IPS-18c (cell line): ENCODE measurements around the gene DLGAP5.

Experiments used
- H3K4me3 ChIP-seq: 2 replicates; pipeline ENCODE4 v1.7.0; 2013; ENCODE audit warnings: low read depth, mild to moderate bottlenecking, low read length, moderate library complexity; ENCODE audit not compliant: insufficient read depth
- H3K9me3 ChIP-seq: one replicate; pipeline ENCODE4 v1.6.1; 2013; ENCODE audit warnings: mild to moderate bottlenecking, low read length, moderate library complexity; ENCODE audit not compliant: control insufficient read depth, insufficient read depth

DLGAP5 gene

DNA sequence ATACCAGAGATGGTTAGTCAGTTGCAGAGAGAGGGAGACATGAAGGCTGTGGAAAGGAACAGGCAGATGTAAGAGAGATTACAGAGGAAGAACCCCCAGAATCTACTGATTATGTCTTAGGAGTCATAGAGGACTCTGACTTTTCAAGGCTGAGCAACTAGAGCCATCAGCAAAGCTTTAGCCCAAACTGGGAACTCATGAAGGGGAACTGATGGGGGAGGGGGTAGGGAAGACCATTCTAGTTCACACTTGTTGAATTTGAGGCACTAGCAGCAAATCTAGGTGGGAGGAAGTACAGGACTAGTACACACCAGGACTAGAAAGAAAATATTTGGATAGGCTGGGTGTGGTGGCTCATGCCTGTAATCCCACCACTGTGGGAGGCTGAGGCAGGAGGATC, 52.2 kb downstream of the DLGAP5 start:
- no peak overlapping the region for H3K4me3 ChIP-seq

DNA sequence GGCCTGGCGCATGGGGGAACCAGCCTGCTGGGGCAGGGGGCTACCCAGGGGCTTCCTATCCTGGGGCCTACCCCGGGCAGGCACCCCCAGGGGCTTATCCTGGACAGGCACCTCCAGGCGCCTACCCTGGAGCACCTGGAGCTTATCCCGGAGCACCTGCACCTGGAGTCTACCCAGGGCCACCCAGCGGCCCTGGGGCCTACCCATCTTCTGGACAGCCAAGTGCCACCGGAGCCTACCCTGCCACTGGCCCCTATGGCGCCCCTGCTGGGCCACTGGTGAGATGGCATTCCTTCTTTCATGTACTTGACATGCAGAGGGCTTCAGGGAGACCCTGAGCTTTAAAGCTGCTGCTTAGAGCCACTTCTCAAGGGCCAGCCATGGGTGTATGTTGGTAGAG, 53.3 kb downstream of the DLGAP5 start:
- H3K4me3 ChIP-seq, result no peak overlapping the region
- no peaks in the 10 kb centered on the region for H3K9me3 ChIP-seq

More for the DNA sequence above, 52.2 kb downstream of the DLGAP5 start:
- no peaks in the 10 kb centered on the region for H3K9me3 ChIP-seq

DNA sequence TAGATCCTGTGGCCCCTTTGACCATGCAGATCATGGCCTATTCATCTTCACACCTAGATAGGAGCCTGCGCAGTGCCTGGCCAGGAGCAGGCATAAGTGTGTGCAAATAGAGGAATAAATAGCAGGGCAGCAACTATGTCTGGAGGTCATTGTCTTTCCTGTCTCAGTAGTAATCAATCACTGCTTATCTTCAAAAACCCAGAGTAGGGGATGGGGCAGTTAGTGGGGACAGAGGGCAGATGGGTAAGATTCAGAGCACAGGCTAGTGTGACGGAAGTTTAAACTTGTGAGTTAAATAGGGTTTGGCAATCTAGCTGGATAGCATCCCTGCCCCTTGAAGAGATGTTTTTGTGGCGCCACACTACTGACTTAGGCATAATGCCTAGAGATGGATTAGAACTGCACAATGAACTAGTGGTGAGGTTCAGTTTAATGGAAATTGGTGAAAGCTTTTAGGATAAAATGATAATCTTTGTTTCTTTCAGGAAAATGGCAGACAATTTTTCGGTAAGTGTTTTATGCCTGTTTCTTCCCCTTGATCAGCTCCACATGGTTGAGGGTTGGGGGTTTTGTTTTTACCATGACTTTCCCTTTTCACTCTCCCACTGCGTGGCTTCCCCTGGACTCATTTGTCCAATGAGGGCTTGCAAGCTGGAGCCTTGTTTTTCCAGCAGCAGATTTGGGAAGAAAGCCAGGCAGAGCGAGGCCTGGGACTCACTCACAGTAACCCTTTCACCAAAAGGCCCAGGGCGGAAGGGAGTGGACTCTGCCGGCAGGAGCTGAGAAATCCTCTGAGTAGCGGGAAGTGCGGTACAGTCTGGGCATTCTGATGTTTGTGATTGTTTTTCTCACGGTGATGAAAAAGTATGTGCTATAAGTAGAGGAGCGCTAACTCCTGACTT, 54.2 kb downstream of the DLGAP5 start:
- no peak overlapping the region for H3K4me3 ChIP-seq

DNA sequence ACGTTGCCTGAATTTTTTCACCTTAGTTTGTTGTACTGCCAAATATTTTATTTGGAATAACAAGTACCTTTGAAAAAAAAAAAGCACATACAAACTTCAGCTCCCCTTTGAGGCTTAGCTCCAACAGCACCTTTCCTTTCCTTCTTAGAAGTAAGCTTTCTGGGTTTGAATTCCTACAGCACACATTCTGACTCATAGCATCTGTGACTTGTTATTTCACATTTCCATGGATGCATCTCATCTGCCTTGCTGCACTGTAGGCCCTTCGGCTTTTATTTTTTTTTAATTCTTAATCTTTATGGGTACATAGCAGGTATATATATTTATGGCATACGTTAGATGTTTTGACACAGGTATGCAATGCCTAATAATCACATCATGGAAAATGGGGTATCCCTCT, 55.1 kb downstream of the DLGAP5 start:
- Histone ChIP-seq H3K9me3 (no peaks in the 10 kb centered on the region), H3K4me3 (no peak overlapping the region)

More for the DNA sequence above, 54.2 kb downstream of the DLGAP5 start:
- no peaks in the 10 kb centered on the region for H3K9me3 ChIP-seq

DNA sequence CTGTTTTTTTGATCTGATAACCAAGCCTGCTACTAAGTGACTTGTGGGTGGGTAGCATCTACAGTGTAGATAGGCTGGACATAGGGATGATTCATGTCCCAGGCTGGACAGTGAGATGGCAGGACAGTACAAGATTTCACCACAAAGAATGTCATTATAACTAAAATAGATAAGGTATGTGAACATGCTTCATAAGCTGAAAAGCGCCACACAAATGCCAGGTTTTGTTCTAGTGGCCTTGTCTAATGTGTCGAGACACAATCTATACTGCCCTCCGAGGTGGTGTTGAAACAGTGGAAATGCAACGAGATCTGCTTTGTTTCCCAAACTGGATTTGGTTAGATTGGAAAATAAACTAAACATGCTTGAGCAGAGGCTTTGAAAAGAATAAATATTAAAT, 58.0 kb downstream of the DLGAP5 start:
- H3K4me3 ChIP-seq, result no peak overlapping the region
- peaks cover 2% of the 10 kb centered on the region for H3K9me3 ChIP-seq

DNA sequence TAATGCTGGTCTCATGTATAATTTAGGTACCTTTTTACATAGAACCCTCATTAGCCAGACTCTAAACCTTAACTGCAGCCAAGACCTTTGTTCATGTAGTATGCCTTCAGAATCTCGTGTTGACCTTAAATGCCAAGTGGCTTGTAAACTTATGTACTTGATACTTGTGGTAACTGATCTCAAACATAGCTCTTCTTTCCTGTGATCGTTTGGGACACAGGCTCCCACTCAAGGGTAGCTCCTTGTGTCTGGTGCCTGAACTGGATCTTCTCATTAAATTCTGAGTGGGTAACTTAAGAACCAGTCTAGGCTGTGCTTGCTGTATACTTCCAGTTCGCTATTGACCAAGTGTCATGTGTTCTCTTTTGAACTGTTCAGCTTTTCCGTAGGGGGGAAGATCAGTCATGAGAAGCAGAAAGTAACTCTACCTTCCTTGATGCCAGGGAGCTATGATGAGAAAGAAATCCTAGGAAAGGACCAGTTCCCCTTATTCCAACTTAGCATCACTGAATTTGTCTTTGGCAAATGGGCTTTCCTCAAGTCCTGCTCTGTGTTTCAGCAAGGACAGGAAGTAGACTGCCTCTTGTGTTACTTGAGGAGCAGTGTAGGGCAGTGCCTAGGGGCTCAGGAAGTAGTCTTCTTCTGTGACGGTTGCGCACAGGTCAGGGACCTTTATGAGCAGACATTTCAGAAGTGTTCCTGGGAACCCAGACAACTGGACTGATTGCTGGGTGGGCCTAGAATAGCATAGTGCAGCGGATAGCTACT, 59.8 kb downstream of the DLGAP5 start:
- Histone ChIP-seq H3K9me3 (peaks cover 2% of the 10 kb centered on the region), H3K4me3 (no peak overlapping the region)

DNA sequence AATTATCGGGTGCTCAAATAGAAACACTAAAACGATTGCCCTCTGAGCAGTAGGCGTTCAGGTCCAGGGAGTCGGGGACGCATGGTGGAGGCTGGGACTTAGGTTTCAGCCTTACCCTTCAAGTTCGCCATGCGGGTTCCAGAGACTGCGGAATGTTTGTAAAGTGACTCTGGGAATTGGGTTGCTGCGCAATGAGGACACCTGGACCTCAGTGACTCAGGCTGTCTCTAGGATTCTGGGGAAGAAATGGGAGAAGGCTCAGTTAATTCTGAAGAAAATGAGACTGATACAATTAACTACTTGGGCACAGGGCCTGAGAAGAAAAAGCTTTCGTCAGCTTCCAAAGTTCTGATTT, 61.2 kb downstream of the DLGAP5 start:
- peaks cover 2% of the 10 kb centered on the region for H3K9me3 ChIP-seq
- H3K4me3 ChIP-seq, result peak overlapping the region; percentile 64; the same call in 1 of the 2 replicates

DNA sequence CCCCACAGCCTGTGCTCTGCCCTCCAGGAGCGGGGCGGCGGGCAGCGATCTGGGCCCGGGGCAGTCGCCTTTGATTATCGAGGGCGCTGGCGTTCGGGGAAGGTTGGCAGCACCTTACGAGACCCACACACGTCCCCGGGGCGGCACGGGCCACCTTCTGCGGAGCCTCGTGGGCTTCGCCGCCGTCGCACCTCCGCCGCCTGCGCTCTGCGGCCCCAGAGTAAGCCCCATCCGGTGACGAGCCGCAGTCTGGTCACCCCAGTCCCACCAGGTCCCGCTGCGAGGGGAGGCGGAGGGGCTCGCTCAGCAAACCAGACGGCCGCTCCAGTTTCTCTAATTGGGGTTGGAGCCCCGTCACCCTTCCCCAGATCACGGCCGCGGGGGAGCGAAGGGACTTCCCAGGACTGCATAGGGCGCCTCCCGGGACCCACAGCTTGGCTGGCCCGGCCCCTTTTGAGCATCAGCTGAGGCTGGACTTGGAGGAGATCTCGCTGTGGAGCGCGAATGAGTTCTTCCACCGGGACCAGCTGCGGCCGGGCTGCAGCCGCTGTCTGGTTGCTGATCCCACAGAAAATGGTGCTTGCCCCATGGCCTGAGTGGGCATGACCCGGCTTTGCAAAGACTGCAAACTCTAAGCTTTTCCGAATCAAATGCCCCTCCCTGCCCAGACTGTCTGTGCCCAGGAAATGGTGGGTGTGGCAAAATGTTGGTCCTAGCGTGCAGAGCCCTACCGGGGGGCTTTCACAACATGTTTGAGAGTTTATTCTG, 61.8 kb downstream of the DLGAP5 start:
- peaks cover 2% of the 10 kb centered on the region for H3K9me3 ChIP-seq
- H3K4me3 ChIP-seq, result peak overlapping the region; percentile 64

DNA sequence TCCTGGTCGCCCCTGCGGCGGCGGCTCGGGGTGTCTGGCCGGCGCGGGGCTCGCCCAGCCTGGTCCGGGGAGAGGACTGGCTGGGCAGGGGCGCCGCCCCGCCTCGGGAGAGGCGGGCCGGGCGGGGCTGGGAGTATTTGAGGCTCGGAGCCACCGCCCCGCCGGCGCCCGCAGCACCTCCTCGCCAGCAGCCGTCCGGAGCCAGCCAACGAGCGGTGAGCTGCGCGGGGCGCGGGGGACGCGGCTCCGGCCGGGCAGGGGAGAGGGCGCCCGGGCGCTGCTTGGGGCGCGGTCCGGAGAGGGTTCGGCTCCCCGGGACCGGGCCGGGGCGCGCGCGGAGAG, 62.3 kb downstream of the DLGAP5 start, which contains the start of gene LGALS3:
Gene LGALS3, plus strand, starts transcription at position 167 of the 342 bp plus-strand sequence. CDS start 8,122 bp downstream, outside the sequence.
- Histone ChIP-seq H3K9me3 (peaks cover 2% of the 10 kb centered on the region), H3K4me3 (peak within 1 kb of the TSS; percentile 64)

DNA sequence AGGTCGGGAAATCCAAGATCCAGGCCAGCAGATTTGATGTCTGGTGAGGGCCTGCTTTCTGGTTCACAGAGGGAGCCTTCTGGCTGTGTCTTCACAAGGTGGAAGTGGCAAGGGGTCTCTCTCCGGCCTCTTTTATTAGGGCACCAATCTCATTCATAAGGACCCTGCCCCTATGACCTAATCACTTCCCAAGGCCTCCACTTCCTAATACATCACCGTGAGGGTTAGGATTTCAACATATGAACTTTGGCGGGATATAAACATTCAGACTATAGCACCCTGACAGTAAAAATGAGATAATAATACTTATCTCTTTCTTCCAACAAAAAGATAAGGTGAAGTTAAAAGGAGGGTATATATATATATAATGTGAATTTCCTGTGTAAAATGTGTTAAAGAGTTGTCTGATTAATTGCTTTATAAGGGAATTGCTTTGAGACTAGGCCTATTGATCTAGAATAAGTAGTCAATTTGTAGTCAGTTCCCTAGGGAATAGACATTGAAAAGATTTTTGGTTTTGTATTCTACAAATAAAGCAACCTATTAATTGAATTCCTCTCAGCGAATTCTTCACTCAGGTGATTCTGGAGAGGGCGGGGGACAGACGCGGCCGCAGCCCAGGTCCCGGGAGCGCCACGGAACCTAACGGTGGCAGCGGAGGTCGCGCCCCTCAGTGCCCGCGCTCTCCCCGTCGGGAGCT, 62.8 kb downstream of the DLGAP5 start:
- Histone ChIP-seq H3K4me3 (peak overlapping the region; percentile 64; the same call in 1 of the 2 replicates), H3K9me3 (peaks cover 2% of the 10 kb centered on the region)

DNA sequence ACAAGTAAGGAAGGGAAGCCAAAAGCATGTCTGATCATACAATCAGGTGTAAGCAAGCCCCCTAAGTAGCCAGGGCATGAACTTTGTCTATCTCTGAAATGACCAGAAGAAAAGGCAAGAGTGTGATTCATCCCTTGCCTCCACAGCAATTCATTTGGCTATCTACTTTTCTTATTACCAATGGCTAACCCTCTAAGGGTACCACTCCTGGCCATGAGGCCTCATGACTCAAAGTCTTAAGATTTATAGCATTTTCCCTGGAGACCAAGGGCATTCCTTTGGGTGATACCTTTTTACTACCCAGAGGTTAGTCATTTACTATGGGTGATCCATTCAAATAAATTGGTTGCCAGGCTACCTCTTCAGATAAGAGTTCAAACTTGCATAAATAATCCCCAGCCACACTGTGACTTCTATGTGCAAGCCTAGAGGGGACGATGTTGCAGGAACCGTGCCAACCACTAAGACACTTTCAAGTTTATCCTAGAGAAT, 63.9 kb downstream of the DLGAP5 start:
- no peak overlapping the region for H3K4me3 ChIP-seq
- peaks cover 2% of the 10 kb centered on the region for H3K9me3 ChIP-seq

DNA sequence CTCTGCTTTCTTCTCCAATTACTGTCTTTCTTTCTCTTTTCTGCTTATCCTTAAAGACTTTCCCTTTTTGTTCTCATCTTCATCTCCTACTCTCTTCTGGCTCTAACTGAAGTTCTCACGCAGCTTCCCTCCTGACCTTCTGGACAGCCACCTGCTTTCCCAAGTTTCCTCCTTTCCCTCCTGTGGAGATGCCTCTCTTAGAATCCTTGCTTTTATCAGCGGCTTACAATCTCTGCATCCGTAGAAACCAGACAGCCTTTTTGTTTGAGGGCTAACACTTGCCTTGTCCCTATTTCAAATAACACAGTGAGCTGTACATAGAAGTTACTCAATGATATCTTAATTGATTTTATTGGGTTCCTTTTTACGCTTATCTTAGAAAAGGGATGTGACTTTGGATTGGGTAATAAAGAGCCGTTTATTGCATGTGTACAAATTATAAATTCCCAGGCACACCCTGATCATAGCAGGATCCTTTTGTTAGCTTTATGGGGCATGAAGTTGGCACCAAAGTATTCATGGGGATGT, 64.4 kb downstream of the DLGAP5 start:
- no peak overlapping the region for H3K4me3 ChIP-seq
- H3K9me3 ChIP-seq, result peaks cover 2% of the 10 kb centered on the region

DNA sequence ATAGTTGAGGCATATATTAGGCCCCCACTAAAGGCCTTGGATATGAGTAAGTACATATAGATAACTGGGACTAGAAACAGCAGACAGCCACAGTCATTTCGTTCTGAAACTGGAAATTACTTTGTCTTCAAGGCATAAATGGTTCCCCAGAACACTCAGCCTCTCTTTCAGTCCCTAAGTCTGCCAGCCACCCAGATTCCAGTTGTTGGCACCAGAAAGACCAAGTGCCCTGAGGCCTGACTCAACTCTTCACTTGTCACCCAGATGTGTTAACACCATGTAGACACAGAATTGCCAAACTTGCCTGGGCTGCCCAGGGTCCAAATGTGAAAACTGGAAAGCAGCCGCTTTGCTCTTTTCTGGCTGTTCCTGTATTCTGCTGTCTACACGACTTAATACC, 65.4 kb downstream of the DLGAP5 start:
- H3K9me3 ChIP-seq, result peaks cover 2% of the 10 kb centered on the region

DNA sequence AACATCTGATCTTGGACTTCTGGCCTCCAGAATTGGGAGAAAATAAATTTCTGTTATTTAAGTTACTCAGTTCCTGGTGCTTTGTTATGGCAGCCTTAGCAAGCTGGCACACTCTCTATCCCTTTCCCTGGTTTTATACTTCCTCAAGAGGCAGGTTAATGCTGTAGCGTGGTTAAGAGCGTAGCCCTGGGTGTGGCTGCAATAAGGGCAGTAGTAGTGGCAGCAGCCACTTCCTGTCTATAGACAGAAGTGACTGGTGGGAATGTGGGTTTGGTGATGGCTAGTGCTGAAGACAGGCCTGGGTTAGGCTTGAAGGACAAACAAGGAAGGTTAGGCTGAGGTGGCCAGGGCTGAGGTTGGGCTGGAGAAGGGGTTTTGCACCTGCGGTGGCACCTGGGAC, 66.0 kb downstream of the DLGAP5 start:
- H3K9me3 ChIP-seq, result peaks cover 2% of the 10 kb centered on the region
- no peak overlapping the region for H3K4me3 ChIP-seq

More for the DNA sequence above, 65.4 kb downstream of the DLGAP5 start:
- no peak overlapping the region for H3K4me3 ChIP-seq

DNA sequence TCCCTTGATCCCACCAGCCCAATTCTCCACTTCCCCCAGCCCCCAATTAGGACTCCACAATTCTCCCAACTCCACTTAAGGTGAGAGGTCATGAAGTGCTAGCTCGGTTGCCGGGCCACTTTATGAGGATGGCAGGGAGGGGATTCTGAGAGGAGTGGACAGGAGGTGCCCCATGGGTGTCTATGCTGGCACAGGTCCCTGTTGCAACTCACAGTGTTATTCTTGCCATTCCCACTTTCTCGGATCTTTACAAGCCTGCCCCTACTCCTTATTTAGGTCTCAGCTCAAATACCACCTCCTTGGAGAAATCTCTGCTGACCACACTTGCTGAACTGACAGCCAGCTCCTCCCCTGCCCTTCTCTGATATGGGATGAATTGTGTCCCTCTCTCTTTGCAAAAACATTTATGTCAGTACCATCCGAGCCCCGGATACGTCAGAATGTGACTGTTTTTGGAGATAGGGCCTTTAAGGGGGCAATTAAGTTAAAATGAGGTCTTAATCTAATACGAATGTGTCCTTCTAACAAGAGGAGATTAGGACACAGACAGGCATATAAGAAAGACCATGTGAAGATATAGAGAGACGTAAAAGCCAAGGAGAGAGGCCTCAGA, 66.5 kb downstream of the DLGAP5 start:
- Histone ChIP-seq H3K4me3 (no peak overlapping the region), H3K9me3 (peaks cover 2% of the 10 kb centered on the region)
